Naive thymus-derived CD4-positive, alpha-beta T cell (primary cell): ENCODE data around the gene IMMT. TPM values are rescaled to one million over a fixed set of nuclear protein-coding genes. Genes with fewer than 3 reads are reported as not detected.

Experiments
- ATAC-seq: fragments of 150-1000 bp; cut with Tn5 transposase; 2 replicates; pipeline ENCODE4 v1.10.0; 2021; ENCODE audit warnings: mild to moderate bottlenecking, moderate library complexity
- CTCF ChIA-PET: fragments of 350-600 bp; sonication (Branson Sonifier 250); formaldehyde crosslinking; loops from one replicate; lab custom pipeline; 2021; ENCODE audit warnings: antibody characterized with exemption; lab: Charles Lee
- POLR2A ChIA-PET: fragments of 350-600 bp; sonication (Branson Sonifier 250); formaldehyde crosslinking; loops from one replicate; lab custom pipeline; 2021; ENCODE audit warnings: antibody characterized with exemption, inconsistent platforms; lab: Charles Lee
- DNase-seq, 9 donors: peaks; one replicate each; pipeline versions ENCODE4 v3.0.0 to v3.0.0-alpha.2; 2020 to 2022; ENCODE audit warnings: mixed read lengths in 1 of 9
- H3K27ac ChIP-seq: one replicate; pipeline ENCODE4 v1.7.0; 2013; ENCODE audit warnings: mild to moderate bottlenecking, low read depth, low read length, moderate library complexity
- H3K27me3 ChIP-seq, 2 donors: one replicate each; pipeline ENCODE4 v1.7.0; 2013; ENCODE audit warnings: low read length in 2 of 2, mild to moderate bottlenecking in 2 of 2, moderate library complexity in 2 of 2; ENCODE audit not compliant: control insufficient read depth in 2 of 2, insufficient read depth in 2 of 2
- H3K36me3 ChIP-seq, 3 experiments: 1 replicate in 2 of 3; 2 replicates in 1 of 3; pipeline ENCODE4 v1.7.0; 2013; ENCODE audit warnings: low read length in 3 of 3, mild to moderate bottlenecking in 3 of 3, moderate library complexity in 1 of 3; ENCODE audit not compliant: insufficient read depth in 3 of 3, control insufficient read depth in 2 of 3
- H3K4me1 ChIP-seq, 2 donors: one replicate each; pipeline ENCODE4 v1.7.0; 2013; ENCODE audit warnings: low read length in 2 of 2, mild to moderate bottlenecking in 2 of 2, moderate library complexity in 1 of 2; ENCODE audit not compliant: control insufficient read depth in 2 of 2, insufficient read depth in 2 of 2
- H3K4me3 ChIP-seq: 2 replicates; pipeline ENCODE4 v1.7.0; 2013; ENCODE audit warnings: mild to moderate bottlenecking, low read length
- H3K9me3 ChIP-seq, 3 experiments: 1 replicate in 2 of 3; 2 replicates in 1 of 3; pipeline ENCODE4 v1.7.0; 2013; ENCODE audit warnings: low read length in 3 of 3; ENCODE audit not compliant: control insufficient read depth in 2 of 3
- H3K27ac Mint-ChIP-seq, 9 donors: one replicate each; pipeline ENCODE4 v1.8.0; 2020 to 2022; ENCODE audit warnings: mixed read lengths in 9 of 9, mild to moderate bottlenecking in 8 of 9, moderate library complexity in 5 of 9, inconsistent platforms in 2 of 9
- H3K27me3 Mint-ChIP-seq, 5 donors: one replicate each; pipeline ENCODE4 v1.8.0; 2021 to 2022; ENCODE audit warnings: mixed read lengths in 5 of 5, mild to moderate bottlenecking in 1 of 5
- H3K36me3 Mint-ChIP-seq, 5 donors: one replicate each; pipeline ENCODE4 v1.8.0; 2020 to 2022; ENCODE audit warnings: mixed read lengths in 5 of 5, mild to moderate bottlenecking in 3 of 5, inconsistent platforms in 1 of 5
- H3K4me1 Mint-ChIP-seq, 7 donors: one replicate each; pipeline ENCODE4 v1.8.0; 2020 to 2022; ENCODE audit warnings: mixed read lengths in 7 of 7, mild to moderate bottlenecking in 3 of 7, inconsistent platforms in 1 of 7
- H3K4me3 Mint-ChIP-seq, 10 donors: one replicate each; pipeline ENCODE4 v1.8.0; 2020 to 2022; ENCODE audit warnings: mild to moderate bottlenecking in 10 of 10, mixed read lengths in 10 of 10, moderate library complexity in 6 of 10, inconsistent platforms in 2 of 10
- H3K9me3 Mint-ChIP-seq, 11 donors: one replicate each; pipeline ENCODE4 v1.8.0; 2020 to 2022; ENCODE audit warnings: mixed read lengths in 11 of 11, mild to moderate bottlenecking in 4 of 11, inconsistent platforms in 1 of 11, moderate library complexity in 1 of 11
- intact Hi-C, 2 donors: fragments of 100-400 bp; cut with micrococcal nuclease; formaldehyde crosslinking; loops; one replicate each; pipeline ENCODE4 v1.15.1; 2023
- polyA plus RNA-seq, 2 donors: library from polyadenylated mRNA; unstranded; fragments of 300-500 nt; fragmentation: Illumina TruSeq; gene quantifications; one replicate each; pipeline ENCODE4 v1.2.3, GENCODE V29; 2021
- total RNA-seq, 6 experiments: library from RNA in 5 of 6; stranded (reverse) in 5 of 6; gene quantifications; 1 replicate in 5 of 6; 2 replicates in 1 of 6; pipeline ENCODE4 v1.2.3 and lab custom pipeline; 2021 to 2026

The IMMT gene
- total and polyA plus RNA-seq, 7 experiments from 2014 or later: 59.2 to 164 (median 77.0) TPM

DNA sequence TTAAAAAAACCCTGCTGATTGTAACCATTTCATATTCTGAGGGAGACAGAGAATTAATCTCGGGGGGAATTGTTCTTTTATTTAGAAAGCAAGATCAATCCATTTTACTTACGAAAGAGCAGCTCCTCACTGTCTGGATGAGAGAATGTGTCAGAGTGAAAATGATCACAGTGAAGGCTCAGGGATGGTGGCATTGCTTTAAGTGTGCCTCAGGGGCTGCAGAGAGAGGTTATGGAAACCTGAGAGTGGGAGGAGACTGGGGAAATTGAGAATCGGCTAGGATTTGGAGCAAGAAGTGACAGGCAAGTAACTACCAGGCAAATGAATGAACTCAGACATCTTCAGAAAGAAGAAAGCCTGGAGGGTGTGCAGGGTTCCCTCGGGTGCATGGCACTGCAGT, 38.2 kb upstream of the IMMT start:
- ChIA-PET POLR2A (interaction anchor here (1.4 kb wide), 1 partner anchor 208 kb away, joined by 4 read pairs; the partner anchor contains the start of gene KDM3A), CTCF (interaction anchor here (1.1 kb wide), 1 partner anchor 13 kb away, joined by 4 read pairs; no protein-coding TSS in a partner anchor)
- Histone ChIP-seq H3K27ac (no peak overlapping the region), H3K4me1 (peaks cover 0 to 3% of the 10 kb centered on the region in 2 donors), H3K27me3 (no peaks in the 10 kb centered on the region), H3K4me3 (no peak overlapping the region), H3K36me3 (no peaks in the 10 kb centered on the region), H3K9me3 (no peaks in the 10 kb centered on the region)
- Mint-ChIP-seq H3K36me3 (no peaks in the 10 kb centered on the region), H3K4me3 (no peak overlapping the region), H3K9me3 (no peaks in the 10 kb centered on the region), H3K4me1 (peaks cover 3 to 7% (median 4%) of the 10 kb centered on the region in 7 donors), H3K27ac (no peak overlapping the region), H3K27me3 (peaks cover 0 to 9% (median 0%) of the 10 kb centered on the region in 5 donors)
- ATAC-seq: no peak
- intact Hi-C loops: no loop called here
- DNase-seq: no peak

DNA sequence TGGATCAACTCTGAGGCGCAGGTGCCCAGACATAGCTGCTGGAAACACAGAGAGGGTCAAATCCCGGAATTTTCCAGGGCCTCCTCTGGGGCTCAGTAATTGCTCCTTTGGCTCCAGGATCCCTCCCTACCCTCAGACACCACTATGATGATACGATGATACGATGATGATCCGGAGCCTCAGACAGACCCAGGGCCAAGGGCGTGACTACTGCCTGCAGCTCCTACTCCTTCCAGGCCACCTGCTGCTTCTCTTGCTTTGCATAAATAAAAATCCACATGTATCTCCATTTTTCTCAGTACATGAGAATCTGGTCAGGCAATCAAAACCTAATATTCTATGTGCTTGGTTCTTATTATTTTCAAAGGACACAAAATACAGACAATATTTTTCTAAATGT, 37.6 kb upstream of the IMMT start:
- H3K27me3 Mint-ChIP-seq: peaks cover 0 to 9% (median 0%) of the 10 kb centered on the region in 5 donors
- H3K4me3 ChIP-seq: no peak overlapping the region
- no peaks in the 10 kb centered on the region for H3K9me3 ChIP-seq
- peaks cover 0 to 3% (median 0%) of the 10 kb centered on the region in 7 donors for H3K4me1 Mint-ChIP-seq
- ATAC-seq (no peak), DNase-seq (no peak)
- no peak overlapping the region for H3K4me3 Mint-ChIP-seq
- no peak overlapping the region for H3K27ac ChIP-seq
- no peaks in the 10 kb centered on the region for H3K36me3 Mint-ChIP-seq
- no peak overlapping the region for H3K27ac Mint-ChIP-seq
- intact Hi-C loops: no loop called here
- H3K36me3 ChIP-seq: no peaks in the 10 kb centered on the region
- CTCF ChIA-PET: interaction anchor here (1.1 kb wide), 1 partner anchor 12 kb away, joined by 4 read pairs; no protein-coding TSS in a partner anchor
- POLR2A ChIA-PET: interaction anchor here (1.4 kb wide), 1 partner anchor 208 kb away, joined by 4 read pairs; the partner anchor contains the start of gene KDM3A
- no peaks in the 10 kb centered on the region for H3K9me3 Mint-ChIP-seq
- no peaks in the 10 kb centered on the region for H3K4me1 ChIP-seq
- no peaks in the 10 kb centered on the region for H3K27me3 ChIP-seq

DNA sequence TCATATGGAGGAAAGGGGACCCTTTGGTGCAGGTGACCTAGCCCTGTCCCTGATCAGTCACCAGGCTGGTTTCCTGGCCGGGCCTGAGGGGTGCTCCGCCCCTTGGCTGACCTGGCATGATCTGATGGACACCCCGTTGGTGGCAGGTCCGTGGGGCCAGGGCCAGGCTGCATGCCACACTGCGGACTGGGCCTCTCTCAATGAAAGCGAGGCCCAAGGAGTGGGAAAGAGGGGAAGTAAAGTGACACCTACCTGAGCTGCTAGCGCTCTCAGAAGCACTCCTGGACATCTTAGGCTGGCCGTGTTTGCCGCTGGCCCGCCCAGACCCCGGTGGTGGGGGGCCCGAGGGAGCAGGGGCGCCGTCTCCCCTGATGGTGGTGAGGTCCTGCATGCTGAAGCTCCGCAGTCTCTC, 37.1 kb upstream of the IMMT start:
- Histone ChIP-seq H3K36me3 (no peaks in the 10 kb centered on the region), H3K9me3 (no peaks in the 10 kb centered on the region), H3K27ac (no peak overlapping the region), H3K4me1 (no peaks in the 10 kb centered on the region), H3K27me3 (no peaks in the 10 kb centered on the region), H3K4me3 (no peak overlapping the region)
- Mint-ChIP-seq H3K4me3 (no peak overlapping the region), H3K27ac (no peak overlapping the region), H3K9me3 (no peaks in the 10 kb centered on the region), H3K27me3 (peaks cover 0 to 9% (median 0%) of the 10 kb centered on the region in 5 donors), H3K36me3 (no peaks in the 10 kb centered on the region), H3K4me1 (peaks cover 0 to 3% (median 0%) of the 10 kb centered on the region in 7 donors)
- CTCF ChIA-PET: interaction anchor here (1.1 kb wide), 1 partner anchor 11 kb away, joined by 4 read pairs; no protein-coding TSS in a partner anchor
- DNase-seq: no peak
- POLR2A ChIA-PET: interaction anchor here (1.4 kb wide), 1 partner anchor 209 kb away, joined by 4 read pairs; the partner anchor contains the start of gene KDM3A
- intact Hi-C loops: no loop called here
- ATAC-seq: no peak

DNA sequence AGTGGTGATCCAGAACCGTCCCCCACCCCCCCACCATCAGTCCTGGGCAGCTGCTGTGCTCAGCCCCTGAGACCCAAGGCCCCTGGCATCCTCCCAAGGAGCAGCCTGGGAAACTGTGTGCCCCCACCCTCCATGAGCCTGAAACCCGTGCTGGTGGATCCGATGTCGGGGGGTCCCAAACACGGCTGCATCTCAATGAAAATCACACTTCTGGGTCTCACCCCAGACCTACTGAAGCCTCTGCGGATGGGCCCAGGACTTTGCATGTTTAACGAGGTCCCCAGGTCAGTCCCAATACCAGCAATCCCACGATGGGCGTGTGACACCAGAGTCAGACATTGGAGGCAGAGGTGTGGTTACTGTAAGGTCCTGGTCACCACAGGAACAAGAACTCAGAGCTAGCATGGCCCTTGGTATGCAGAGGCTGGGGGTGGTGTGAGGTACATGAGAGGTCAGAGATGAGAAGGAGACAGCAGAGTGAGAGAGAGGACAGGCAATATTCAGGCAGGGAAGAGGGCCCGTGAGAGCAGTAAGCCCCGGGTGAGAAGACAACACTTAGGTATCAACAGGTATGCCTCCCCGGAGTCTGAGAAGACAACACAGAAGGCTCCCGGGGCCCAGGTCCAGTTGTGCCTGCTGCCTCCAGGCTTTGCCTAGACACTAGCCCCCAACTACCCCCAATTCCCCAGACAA, 36.6 kb upstream of the IMMT start:
- Mint-ChIP-seq H3K4me1 (peaks cover 0 to 3% (median 0%) of the 10 kb centered on the region in 7 donors), H3K27ac (no peak overlapping the region), H3K9me3 (no peaks in the 10 kb centered on the region), H3K27me3 (peaks cover 0 to 9% (median 0%) of the 10 kb centered on the region in 5 donors), H3K4me3 (no peak overlapping the region), H3K36me3 (no peaks in the 10 kb centered on the region)
- Histone ChIP-seq H3K36me3 (no peaks in the 10 kb centered on the region), H3K4me3 (no peak overlapping the region), H3K9me3 (no peaks in the 10 kb centered on the region), H3K27me3 (no peaks in the 10 kb centered on the region), H3K27ac (no peak overlapping the region), H3K4me1 (no peaks in the 10 kb centered on the region)
- intact Hi-C loops: no loop called here
- DNase-seq (no peak), ATAC-seq (no peak)
- CTCF ChIA-PET: no interaction called here
- POLR2A ChIA-PET: interaction anchor here (1.4 kb wide), 1 partner anchor 209 kb away, joined by 4 read pairs; the partner anchor contains the start of gene KDM3A

DNA sequence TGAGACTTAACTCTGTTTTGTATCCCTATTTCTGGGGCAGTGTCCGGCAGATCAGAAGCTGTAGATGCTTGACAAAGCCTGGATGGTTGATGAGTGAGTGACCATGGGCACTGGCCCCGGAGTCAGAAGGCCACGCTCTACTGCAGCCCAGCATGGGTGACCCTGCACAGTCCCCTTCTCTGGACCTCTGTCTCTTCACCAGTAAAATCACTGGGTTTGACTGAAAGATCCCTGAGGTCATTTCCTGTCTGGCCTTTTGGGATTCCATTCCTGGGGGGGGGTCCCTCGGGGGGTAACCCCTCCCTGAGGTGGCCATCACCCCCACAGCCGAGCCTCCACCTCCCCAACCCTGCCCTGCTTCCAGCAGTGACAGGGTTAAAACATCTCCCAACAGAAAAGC, 35.7 kb upstream of the IMMT start:
- no peak for ATAC-seq
- no peaks in the 10 kb centered on the region for H3K4me1 ChIP-seq
- H3K36me3 ChIP-seq: no peaks in the 10 kb centered on the region
- POLR2A ChIA-PET: no interaction called here
- no peaks in the 10 kb centered on the region for H3K9me3 ChIP-seq
- no peak overlapping the region for H3K4me3 ChIP-seq
- Mint-ChIP-seq H3K27ac (no peak overlapping the region), H3K27me3 (peaks cover 0 to 9% (median 0%) of the 10 kb centered on the region in 5 donors), H3K4me1 (peaks cover 0 to 4% (median 2%) of the 10 kb centered on the region in 7 donors), H3K9me3 (no peaks in the 10 kb centered on the region), H3K36me3 (no peaks in the 10 kb centered on the region), H3K4me3 (no peak overlapping the region)
- DNase-seq: no peak
- H3K27ac ChIP-seq: no peak overlapping the region
- intact Hi-C loops: no loop called here
- no peaks in the 10 kb centered on the region for H3K27me3 ChIP-seq
- CTCF ChIA-PET: no interaction called here

DNA sequence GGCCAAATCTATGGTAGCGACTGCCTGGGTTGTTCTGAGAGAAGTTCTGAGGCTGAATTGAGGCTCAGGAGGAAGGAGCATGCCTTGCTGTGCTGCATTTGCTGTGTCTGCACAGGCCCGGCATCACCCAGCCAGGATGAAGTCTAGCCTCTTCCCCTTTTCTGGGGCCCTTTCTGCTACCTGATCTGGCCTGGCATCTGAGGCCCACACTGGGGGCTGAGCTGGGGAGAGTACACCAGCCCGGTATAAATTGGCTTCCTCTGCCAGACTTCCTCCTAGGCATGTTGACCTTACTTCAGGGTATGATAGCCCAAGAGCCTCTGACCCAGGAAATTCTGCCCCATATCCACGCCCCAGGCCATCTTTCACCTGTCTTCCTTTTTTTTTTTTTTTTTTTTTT, 34.0 kb upstream of the IMMT start:
- Mint-ChIP-seq H3K27ac (no peak overlapping the region), H3K4me3 (no peak overlapping the region), H3K36me3 (no peaks in the 10 kb centered on the region), H3K4me1 (peaks cover 11 to 18% (median 15%) of the 10 kb centered on the region in 7 donors), H3K27me3 (peaks cover 0 to under 1% (median 0%) of the 10 kb centered on the region in 5 donors), H3K9me3 (no peaks in the 10 kb centered on the region)
- POLR2A ChIA-PET: interaction anchor here (0.5 kb wide), 2 partner anchors 31 to 34 kb away, joined by 3 to 5 read pairs; no protein-coding TSS in a partner anchor
- ATAC-seq: no peak
- no peak for DNase-seq
- CTCF ChIA-PET: no interaction called here
- Histone ChIP-seq H3K4me3 (no peak overlapping the region), H3K27ac (no peak overlapping the region), H3K36me3 (no peaks in the 10 kb centered on the region), H3K4me1 (peaks cover 0 to 4% of the 10 kb centered on the region in 2 donors), H3K27me3 (no peaks in the 10 kb centered on the region), H3K9me3 (no peaks in the 10 kb centered on the region)
- intact Hi-C loops: loop anchor here in 1 of 2 donors (10.0 kb wide), 1 partner anchor 216 kb away; the partner anchor contains the start of gene KDM3A
